Heart right ventricle (tissue), 16 donors: ENCODE results near the gene ANKFN1. TPM values are rescaled to one million over a fixed set of nuclear protein-coding genes. Genes with fewer than 3 reads are reported as not detected.

Experiments used
- ATAC-seq, 8 donors: fragments of 200-7000 bp; cut with Tn5 transposase; one replicate each; pipeline ENCODE4 v1.9.1; 2020; ENCODE audit warnings: mild to moderate bottlenecking in 8 of 8, moderate library complexity in 8 of 8, moderate number of reproducible peaks in 1 of 8
- DNase-seq, 2 donors: peaks; one replicate each; pipeline ENCODE4 v3.0.0-alpha.2; 2020
- H3K27ac ChIP-seq, 10 donors: fragments of 200-600 bp; sonication (generic) in 2 of 10; one replicate each; pipeline versions ENCODE4 v1.5.0 to v1.8.0; 2020 to 2022; ENCODE audit warnings: mild to moderate bottlenecking in 3 of 10
- H3K27me3 ChIP-seq, 7 donors: fragments of 200-600 bp; one replicate each; pipeline ENCODE4 v1.8.0; 2021 to 2022; ENCODE audit warnings: mild to moderate bottlenecking in 2 of 7
- H3K36me3 ChIP-seq, 9 donors: fragments of 200-600 bp; sonication (generic) in 1 of 9; one replicate each; pipeline versions ENCODE4 v1.5.0 to v1.8.0; 2020 to 2022; ENCODE audit warnings: mild to moderate bottlenecking in 2 of 9
- H3K4me1 ChIP-seq, 9 donors: fragments of 200-600 bp; sonication (generic) in 1 of 9; one replicate each; pipeline versions ENCODE4 v1.5.0 to v1.8.0; 2020 to 2022; ENCODE audit warnings: mild to moderate bottlenecking in 4 of 9
- H3K4me3 ChIP-seq, 10 donors: fragments of 200-600 bp; sonication (generic) in 2 of 10; one replicate each; pipeline versions ENCODE4 v1.5.0 to v1.8.0; 2020 to 2022; ENCODE audit warnings: mild to moderate bottlenecking in 7 of 10, moderate library complexity in 2 of 10
- H3K9me3 ChIP-seq, 11 donors: fragments of 200-600 bp in 10 of 11; sonication (generic) in 2 of 11; one replicate each; pipeline versions ENCODE4 v1.5.0 to v1.8.0; 2013 to 2022; ENCODE audit warnings: mild to moderate bottlenecking in 2 of 11, control low read depth in 1 of 11, moderate library complexity in 1 of 11
- CTCF ChIP-seq, 9 donors: fragments of 200-600 bp; sonication (generic) in 2 of 9; IDR thresholded peaks; one replicate each; pipeline versions ENCODE4 v1.5.0 to v1.8.0; 2021 to 2022; ENCODE audit warnings: antibody characterized with exemption in 9 of 9, mild to moderate bottlenecking in 5 of 9, moderate library complexity in 1 of 9
- WGBS, 2 donors: extraction: QIAGEN DNeasy Blood & Tissue Kit; methylation state at CpG; one replicate each; pipeline ENCODE4 v1.1.7; 2013; ENCODE audit warnings: inconsistent platforms in 1 of 2; 5-methylcytosine and 5-hydroxymethylcytosine counted together
- intact Hi-C, 10 donors: fragments of 100-400 bp; cut with DNase I; formaldehyde crosslinking; loops; one replicate each; pipeline versions ENCODE4 v1.11.1 to v1.14.2; 2022
- polyA plus RNA-seq, 2 donors: library from polyadenylated mRNA; stranded (reverse); fragments of 200-250 nt; gene quantifications; one replicate each; pipeline ENCODE4 v1.2.3, GENCODE V29; 2013
- total RNA-seq, 10 donors: library from RNA; stranded (reverse); fragmentation: NEBNext Ultra II Directional in 3 of 10; extraction: Animal tissue kit (Norgen Biotek cat#: 25700) in 3 of 10; gene quantifications; one replicate each; pipeline versions ENCODE4 v1.2.1 to v1.2.4, GENCODE V29; 2021 to 2023
- donor health status: Arrhythmogenic right ventricular cardiomyopathy.
- donor health status: ischemic (EF 13 %, LVEDD 7.1; RV severe dilation, severe dysfunction).
- donor health status: healthy with polysubstance abuse.
- donor health status: DM: no; HTN: yes; CAD: no.
- donor health status: DM: no; HTN: no; CAD: no.
- donor health status: ischemic (EF 25% LVEDD 6.9; RV normal size, moderate dysfunction).
- donor health status: ischemic (EF 25% LVEDD 5.7; RV mildly dilated, moderate dysfunction).
- donor health status: healthy.
- donor health status: DM: yes; HTN: yes; CAD: no.
- donor health status: Ischemic cardiomyopathy.
- donor health status: ischemic (EF 35%, LVEDD 5.7; RV mildly dilated, moderate dysfunction).
- donor health status: nonischemic (EF 11% LVEDD 7.7; RV severe dilation, severe dysfunction).
- donor health status: DM: yes; HTN: yes; CAD: no.
- donor health status: PGD.
- donor health status: ischemic (EF 29% LVEDD 5.4; RV normal size, mild dysfunction).
- donor health status: nonischemic (EF 23%, LVEDD 6.1; RV moderate dilation, normal function).

The ANKFN1 gene
- total and polyA plus RNA-seq, 12 donors, result 0.01 to 0.38 TPM; not detected in 10

GRCh38 chr17:56313201-56313600 is 159.9 kb downstream of the ANKFN1 start:
- Histone ChIP-seq H3K27me3 (peaks cover 0 to 8% (median 0%) of the 10 kb centered on the region in 7 donors), H3K9me3 (no peaks in the 10 kb centered on the region), H3K4me3 (no peak overlapping the region), H3K36me3 (no peaks in the 10 kb centered on the region), H3K27ac (no peak overlapping the region), H3K4me1 (peaks cover 0 to 10% (median 0%) of the 10 kb centered on the region in 9 donors)
- no peak for ATAC-seq
- TF ChIP-seq CTCF (IDR thresholded peaks at IDR 0.05), result no peak
- no peak for DNase-seq
- intact Hi-C loops, result loop anchor here in 2 of 10 donors (10.0 kb wide), 2 partner anchors 188 to 458 kb away; no protein-coding TSS in a partner anchor

- Histone ChIP-seq H3K9me3 (no peaks in the 10 kb centered on the region), H3K27me3 (peaks cover 0 to 8% (median 0%) of the 10 kb centered on the region in 7 donors), H3K27ac (no peak overlapping the region), H3K4me3 (no peak overlapping the region), H3K36me3 (no peaks in the 10 kb centered on the region), H3K4me1 (peaks cover 0 to 15% (median 0%) of the 10 kb centered on the region in 9 donors)
- DNase-seq (no peak), ATAC-seq (no peak)
- no peak for TF ChIP-seq CTCF (IDR thresholded peaks at IDR 0.05)
- intact Hi-C loops, result loop anchor here in 2 of 10 donors (10.0 kb wide), 2 partner anchors 189 to 459 kb away; no protein-coding TSS in a partner anchor
- 55 to 59% methylated on average over 3 of the region's 3 CpGs for WGBS, 2 donors
Measured at GRCh38 chr17:56314026-56314425, 160.8 kb downstream of the ANKFN1 start.

GRCh38 chr17:56314984-56315602 is 161.8 kb downstream of the ANKFN1 start:
- DNase-seq (no peak), ATAC-seq (no peak)
- no peaks in the 10 kb centered on the region for H3K36me3 ChIP-seq
- no peaks in the 10 kb centered on the region for H3K9me3 ChIP-seq
- H3K4me1 ChIP-seq, result peaks cover 0 to 15% (median 0%) of the 10 kb centered on the region in 9 donors
- WGBS, 2 donors, result 68 to 70% methylated on average over 4 of the region's 4 CpGs
- peaks cover 0 to 11% (median 2%) of the 10 kb centered on the region in 7 donors for H3K27me3 ChIP-seq
- intact Hi-C loops, result loop anchor here in 2 of 10 donors (5.0 to 10.0 kb wide), 3 partner anchors 188 to 460 kb away; no protein-coding TSS in a partner anchor
- no peak overlapping the region for H3K4me3 ChIP-seq
- no peak overlapping the region for H3K27ac ChIP-seq
- TF ChIP-seq CTCF (IDR thresholded peaks at IDR 0.05), result no peak

- ATAC-seq, result no peak
- H3K27me3 ChIP-seq, result peaks cover 0 to 26% (median 10%) of the 10 kb centered on the region in 7 donors
- TF ChIP-seq CTCF (IDR thresholded peaks at IDR 0.05), result no peak
- no peak overlapping the region for H3K27ac ChIP-seq
- peaks cover 0 to 27% (median 0%) of the 10 kb centered on the region in 9 donors for H3K4me1 ChIP-seq
- DNase-seq, result no peak
- H3K4me3 ChIP-seq, result no peak overlapping the region
- H3K9me3 ChIP-seq, result no peaks in the 10 kb centered on the region
- H3K36me3 ChIP-seq, result no peaks in the 10 kb centered on the region
- WGBS, 2 donors, result 71 to 72% methylated on average over 1 of the region's 1 CpG
- intact Hi-C loops, result loop anchor here in 2 of 10 donors (5.0 to 10.0 kb wide), 3 partner anchors 189 to 462 kb away; no protein-coding TSS in a partner anchor
Measured at GRCh38 chr17:56316604-56317003, 163.3 kb downstream of the ANKFN1 start.
